Mesenchymal stem cell (in vitro differentiated cells and primary cell): ENCODE data around the gene C12orf50.

Experiments used
- DNase-seq: peaks from one replicate; pipeline ENCODE4 v3.0.0-alpha.2; 2013
- H2AFZ ChIP-seq: one replicate; pipeline ENCODE4 v1.6.1; 2013; ENCODE audit warnings: low read depth, mild to moderate bottlenecking, control low read depth, inconsistent platforms, low read length, moderate library complexity
- H2AK5ac ChIP-seq: 2 replicates; pipeline ENCODE4 v1.6.1; 2013; ENCODE audit warnings: low read length, moderate library complexity, mild to moderate bottlenecking, inconsistent platforms; ENCODE audit not compliant: severe bottlenecking
- H2BK120ac ChIP-seq: one replicate; pipeline ENCODE4 v1.6.1; 2013; ENCODE audit warnings: low read depth, mild to moderate bottlenecking, inconsistent platforms, low read length, moderate library complexity
- H2BK12ac ChIP-seq, 2 experiments: one replicate each; pipeline ENCODE4 v1.6.1; 2013; ENCODE audit warnings: inconsistent platforms in 2 of 2, low read length in 2 of 2, mild to moderate bottlenecking in 2 of 2, moderate library complexity in 2 of 2, control low read depth in 1 of 2
- H2BK15ac ChIP-seq: one replicate; pipeline ENCODE4 v1.6.1; 2013; ENCODE audit warnings: mild to moderate bottlenecking, low read depth, inconsistent platforms; ENCODE audit not compliant: poor library complexity, severe bottlenecking
- H2BK5ac ChIP-seq: 2 replicates; pipeline ENCODE4 v1.6.1; 2013; ENCODE audit warnings: low read depth, mild to moderate bottlenecking, low read length, control low read depth, inconsistent platforms; ENCODE audit not compliant: poor library complexity, severe bottlenecking
- H3K14ac ChIP-seq, 2 experiments: one replicate each; pipeline ENCODE4 v1.6.1; 2013; ENCODE audit warnings: inconsistent platforms in 2 of 2, low read length in 2 of 2, control low read depth in 1 of 2, mild to moderate bottlenecking in 1 of 2, moderate library complexity in 1 of 2
- H3K18ac ChIP-seq, 2 experiments: one replicate each; pipeline ENCODE4 v1.6.1; 2013; ENCODE audit warnings: inconsistent platforms in 2 of 2, low read length in 2 of 2, control low read depth in 1 of 2, low read depth in 1 of 2, mild to moderate bottlenecking in 1 of 2
- H3K23ac ChIP-seq, 2 experiments: one replicate each; pipeline ENCODE4 v1.6.1; 2013; ENCODE audit warnings: inconsistent platforms in 2 of 2, low read length in 2 of 2, mild to moderate bottlenecking in 2 of 2, moderate library complexity in 2 of 2, control low read depth in 1 of 2
- H3K27ac ChIP-seq: 2 replicates; pipeline ENCODE4 v1.5.1; 2013; ENCODE audit warnings: mild to moderate bottlenecking, moderate library complexity, low read length, control low read depth, inconsistent platforms; ENCODE audit not compliant: poor library complexity, severe bottlenecking
- H3K27me3 ChIP-seq, 2 experiments: 2 replicates each; pipeline versions ENCODE4 v1.6.1 to v1.7.0; 2013; ENCODE audit warnings: low read length in 2 of 2, mild to moderate bottlenecking in 2 of 2, moderate library complexity in 2 of 2, control low read depth in 1 of 2, inconsistent platforms in 1 of 2; ENCODE audit not compliant: control insufficient read depth in 1 of 2, insufficient read depth in 1 of 2
- H3K36me3 ChIP-seq, 2 experiments: 2 replicates each; pipeline versions ENCODE4 v1.6.1 to v1.7.0; 2013; ENCODE audit warnings: low read length in 2 of 2, control low read depth in 1 of 2, inconsistent platforms in 1 of 2, low read depth in 1 of 2, mild to moderate bottlenecking in 1 of 2; ENCODE audit not compliant: insufficient read depth in 2 of 2, control insufficient read depth in 1 of 2
- H3K4ac ChIP-seq, 2 experiments: one replicate each; pipeline ENCODE4 v1.6.1; 2013; ENCODE audit warnings: inconsistent platforms in 2 of 2, low read length in 2 of 2, mild to moderate bottlenecking in 2 of 2, moderate library complexity in 2 of 2, control low read depth in 1 of 2, low read depth in 1 of 2
- H3K4me1 ChIP-seq: 2 replicates; pipeline ENCODE4 v1.6.1; 2013; ENCODE audit warnings: low read depth, low read length, control low read depth; ENCODE audit not compliant: control insufficient read depth, insufficient read depth
- H3K4me2 ChIP-seq: 2 replicates; pipeline ENCODE4 v1.6.1; 2013; ENCODE audit warnings: low read length, mild to moderate bottlenecking, inconsistent platforms; ENCODE audit not compliant: poor library complexity, severe bottlenecking
- H3K4me3 ChIP-seq, 2 experiments: 2 replicates each; pipeline versions ENCODE4 v1.5.1 to v1.7.0; 2013; ENCODE audit warnings: low read length in 2 of 2, mild to moderate bottlenecking in 2 of 2, control low read depth in 1 of 2, low read depth in 1 of 2; ENCODE audit not compliant: insufficient read depth in 1 of 2
- H3K79me1 ChIP-seq: replicated peaks from 2 replicates; pipeline ENCODE4 v1.6.1; 2013; ENCODE audit warnings: mild to moderate bottlenecking, control low read depth, low read length, inconsistent platforms; ENCODE audit not compliant: poor library complexity, severe bottlenecking
- H3K9ac ChIP-seq: 2 replicates; pipeline ENCODE4 v1.7.0; 2013; ENCODE audit warnings: mild to moderate bottlenecking, low read length, moderate library complexity
- H3K9me3 ChIP-seq: 2 replicates; pipeline ENCODE4 v1.7.0; 2013; ENCODE audit warnings: mild to moderate bottlenecking, low read length; ENCODE audit not compliant: control insufficient read depth
- H4K8ac ChIP-seq: one replicate; pipeline ENCODE4 v1.6.1; 2013; ENCODE audit warnings: inconsistent platforms, mild to moderate bottlenecking, low read length, moderate library complexity
- H4K91ac ChIP-seq: one replicate; pipeline ENCODE4 v1.6.1; 2013; ENCODE audit warnings: mild to moderate bottlenecking, low read length, inconsistent platforms
- WGBS: methylation state at CpG from one replicate; pipeline ENCODE4 v1.1.7; 2013; ENCODE audit warnings: mixed read lengths; 5-methylcytosine and 5-hydroxymethylcytosine counted together

Gene C12orf50

DNA sequence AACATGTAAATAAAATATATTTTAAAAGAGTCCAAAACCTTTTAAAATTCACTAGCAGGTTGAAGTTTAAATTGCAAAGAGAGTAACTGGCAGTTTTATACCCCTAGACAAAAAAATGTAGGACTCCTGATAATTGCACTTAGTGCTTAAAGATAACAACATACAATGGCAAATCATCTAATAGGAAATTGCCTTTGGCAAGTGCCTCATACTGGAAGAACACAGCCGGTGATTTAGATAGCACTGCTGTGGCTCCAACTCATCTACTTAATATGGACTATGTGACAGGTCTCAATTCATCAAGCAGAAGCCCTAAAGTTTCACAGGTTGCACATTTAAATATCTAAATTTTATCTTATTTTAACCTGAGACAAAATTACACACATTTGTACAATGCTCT lies 13.4 kb downstream of the C12orf50 start:
- Histone ChIP-seq H3K18ac (no peak overlapping the region), H4K91ac (no peak overlapping the region), H2BK120ac (no peak overlapping the region), H2AFZ (no peak overlapping the region), H3K4me2 (no peak overlapping the region), H3K14ac (no peak overlapping the region), H4K8ac (no peak overlapping the region), H2BK15ac (no peak overlapping the region), H2BK12ac (no peak overlapping the region), H3K36me3 (no peaks in the 10 kb centered on the region), H3K4me3 (no peak overlapping the region), H2AK5ac (no peak overlapping the region), H3K27ac (no peak overlapping the region), H3K27me3 (no peaks in the 10 kb centered on the region), H3K9ac (no peak overlapping the region), H3K4me1 (no peaks in the 10 kb centered on the region), H3K23ac (no peak overlapping the region), H3K79me1 (no peaks in the 10 kb centered on the region), H3K4ac (no peak overlapping the region), H2BK5ac (no peak overlapping the region), H3K9me3 (peaks cover 11% of the 10 kb centered on the region)
- 78% methylated on average over 1 of the region's 1 CpG for WGBS
- DNase-seq, result no peak

DNA sequence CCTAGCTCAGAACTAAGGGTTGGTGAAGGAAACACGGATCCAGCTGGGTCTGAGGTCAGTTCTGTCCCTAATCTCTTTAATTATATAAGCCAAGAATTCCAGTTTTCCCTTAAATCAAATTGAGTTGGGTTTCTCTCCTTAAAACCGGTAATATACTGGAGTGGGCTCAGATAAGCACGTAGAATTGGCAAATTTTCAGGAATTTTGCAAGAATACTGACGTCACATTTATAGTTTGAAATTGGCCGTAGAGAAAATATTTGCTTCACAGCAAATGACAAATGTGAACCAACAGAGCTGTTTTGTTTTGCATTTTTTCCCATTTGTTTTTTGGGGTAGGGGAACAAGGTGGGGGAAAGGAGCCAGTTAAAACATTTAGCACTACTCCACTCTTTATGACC lies 17.4 kb downstream of the C12orf50 start:
- Histone ChIP-seq H2AFZ (no peak overlapping the region), H3K14ac (no peak overlapping the region), H3K23ac (no peak overlapping the region), H3K4me2 (no peak overlapping the region), H3K79me1 (no peaks in the 10 kb centered on the region), H2BK5ac (no peak overlapping the region), H4K91ac (no peak overlapping the region), H3K27me3 (no peaks in the 10 kb centered on the region), H3K36me3 (no peaks in the 10 kb centered on the region), H2BK15ac (no peak overlapping the region), H3K4me1 (no peaks in the 10 kb centered on the region), H3K4me3 (no peak overlapping the region), H3K9ac (no peak overlapping the region), H3K18ac (no peak overlapping the region), H2AK5ac (no peak overlapping the region), H2BK12ac (no peak overlapping the region), H2BK120ac (no peak overlapping the region), H3K4ac (no peak overlapping the region), H3K27ac (no peak overlapping the region), H4K8ac (no peak overlapping the region), H3K9me3 (no peaks in the 10 kb centered on the region)
- WGBS, result 96% methylated on average over 5 of the region's 5 CpGs
- DNase-seq, result no peak

DNA sequence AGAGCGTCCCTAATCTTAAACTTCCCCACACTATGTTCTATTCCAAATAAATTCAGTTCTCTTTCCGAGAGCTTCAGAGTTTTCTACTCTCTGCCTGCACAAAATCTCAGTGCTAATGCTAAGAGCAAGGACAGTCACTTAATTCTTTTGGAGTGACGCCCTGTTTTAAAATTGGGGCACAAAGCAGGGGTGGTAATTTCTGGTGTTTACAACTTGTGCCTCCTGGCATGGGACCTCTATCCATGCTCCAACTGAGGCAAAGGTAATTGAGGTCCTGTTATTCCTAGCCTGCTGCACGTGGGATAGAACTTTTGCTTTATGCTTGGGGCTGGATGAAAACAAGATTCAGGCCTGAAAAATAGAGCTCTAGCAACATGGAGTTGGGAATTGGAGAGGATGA lies 22.9 kb downstream of the C12orf50 start:
- WGBS, result 88% methylated on average over 4 of the region's 4 CpGs
- no peak overlapping the region for H4K8ac ChIP-seq
- no peaks in the 10 kb centered on the region for H3K4me1 ChIP-seq
- no peak overlapping the region for H3K23ac ChIP-seq
- H3K79me1 ChIP-seq, result no peaks in the 10 kb centered on the region
- H3K9ac ChIP-seq, result no peak overlapping the region
- no peaks in the 10 kb centered on the region for H3K27me3 ChIP-seq
- no peak overlapping the region for H3K4ac ChIP-seq
- no peak overlapping the region for H3K4me3 ChIP-seq
- no peak overlapping the region for H2BK12ac ChIP-seq
- H3K14ac ChIP-seq, result no peak overlapping the region
- no peak for DNase-seq
- no peak overlapping the region for H2BK120ac ChIP-seq
- H3K4me2 ChIP-seq, result no peak overlapping the region
- H3K27ac ChIP-seq, result no peak overlapping the region
- H2BK15ac ChIP-seq, result no peak overlapping the region
- H3K36me3 ChIP-seq, result no peaks in the 10 kb centered on the region
- no peak overlapping the region for H4K91ac ChIP-seq
- H2AK5ac ChIP-seq, result no peak overlapping the region
- no peak overlapping the region for H3K18ac ChIP-seq
- H3K9me3 ChIP-seq, result peaks cover 5% of the 10 kb centered on the region
- no peak overlapping the region for H2AFZ ChIP-seq
- no peak overlapping the region for H2BK5ac ChIP-seq

DNA sequence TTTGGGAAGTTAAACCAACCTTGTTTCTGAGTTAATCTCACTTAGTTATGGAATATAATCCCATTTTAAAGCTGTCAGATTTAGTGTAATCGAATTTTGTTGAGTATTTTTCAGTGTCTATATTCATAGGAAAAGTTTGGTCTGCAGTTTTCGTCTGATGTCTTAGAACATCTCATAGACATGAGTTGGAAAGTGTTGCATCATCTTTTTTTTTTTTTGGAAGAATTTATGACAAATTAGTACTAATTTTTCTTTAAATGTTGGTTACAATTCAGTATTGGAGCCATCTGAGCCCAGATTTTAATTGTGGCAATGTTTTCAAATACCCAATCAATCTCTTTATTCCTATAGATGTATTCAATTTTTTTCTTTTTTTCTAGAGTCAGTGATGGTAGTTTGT lies 27.9 kb downstream of the C12orf50 start:
- Histone ChIP-seq H2AFZ (no peak overlapping the region), H2BK12ac (no peak overlapping the region), H3K18ac (no peak overlapping the region), H3K79me1 (no peaks in the 10 kb centered on the region), H4K91ac (no peak overlapping the region), H3K4me1 (no peaks in the 10 kb centered on the region), H3K9me3 (peaks cover 5% of the 10 kb centered on the region), H4K8ac (no peak overlapping the region), H3K14ac (no peak overlapping the region), H2BK5ac (no peak overlapping the region), H3K4me2 (no peak overlapping the region), H2BK15ac (no peak overlapping the region), H3K36me3 (no peaks in the 10 kb centered on the region), H2BK120ac (no peak overlapping the region), H3K23ac (no peak overlapping the region), H3K9ac (no peak overlapping the region), H3K4me3 (no peak overlapping the region), H3K27ac (no peak overlapping the region), H3K4ac (no peak overlapping the region), H3K27me3 (no peaks in the 10 kb centered on the region), H2AK5ac (no peak overlapping the region)
- DNase-seq, result no peak
- WGBS, result 88% methylated on average over 2 of the region's 2 CpGs
